K562 (cell line): ENCODE measurements around the gene PPFIA3. TPM values are rescaled to one million over a fixed set of nuclear protein-coding genes. Genes with fewer than 3 reads are reported as not detected.

Source experiments
- ARHGAP35 ChIP-seq: fragments of 450-650 bp; IDR thresholded peaks from 2 replicates; pipeline ENCODE4 v1.6.1; 2018; ENCODE audit not compliant: partially characterized antibody
- CCAR2 ChIP-seq: fragments of 200-400 bp; formaldehyde crosslinking; IDR thresholded peaks from 2 replicates; pipeline ENCODE4 v1.6.1; 2017; ENCODE audit warnings: mild to moderate bottlenecking, low read depth, low read length
- CEBPG ChIP-seq, 3 experiments: fragments of 200-800 bp in 1 of 3; sonication (Bioruptor generic) in 1 of 3; sonication (generic) in 1 of 3; formaldehyde crosslinking in 1 of 3; IDR thresholded peaks in 2 of 3; conservative IDR thresholded peaks in 1 of 3; 2 replicates each; pipeline versions ENCODE4 v1.6.1 to v1.8.0; 2016 to 2022; ENCODE audit warnings: missing compliant biosample characterization in 2 of 3, missing genetic modification characterization in 2 of 3, mild to moderate bottlenecking in 1 of 3, missing genetic modification reagents in 1 of 3
- COPS2 ChIP-seq: fragments of 450-650 bp; conservative IDR thresholded peaks from 2 replicates; pipeline ENCODE4 v1.6.1; 2016; ENCODE audit warnings: mild to moderate bottlenecking, moderate library complexity
- CTBP1 ChIP-seq: fragments of 450-650 bp; IDR thresholded peaks from 2 replicates; pipeline ENCODE4 v1.6.1; 2016; ENCODE audit warnings: borderline replicate concordance
- DIDO1 ChIP-seq: fragments of 450-650 bp; IDR thresholded peaks from 2 replicates; pipeline ENCODE4 v1.6.1; 2016; ENCODE audit warnings: low read depth, missing biosample characterization, missing genetic modification characterization
- ESRRA ChIP-seq: fragments of 450-650 bp; IDR thresholded peaks from 2 replicates; pipeline ENCODE4 v1.6.1; 2014; ENCODE audit warnings: low read depth, mild to moderate bottlenecking, moderate library complexity, borderline replicate concordance
- FIP1L1 ChIP-seq: fragments of 200-400 bp; formaldehyde crosslinking; IDR thresholded peaks from 2 replicates; pipeline ENCODE4 v1.6.1; 2018; ENCODE audit warnings: mild to moderate bottlenecking, low read depth, low read length; ENCODE audit not compliant: poor library complexity, severe bottlenecking
- HDAC6 ChIP-seq: IDR thresholded peaks from 2 replicates; pipeline ENCODE4 v1.6.1; 2012; ENCODE audit warnings: low read depth, mild to moderate bottlenecking, control low read depth, inconsistent platforms, low read length, moderate library complexity
- HNRNPH1 ChIP-seq: fragments of 200-400 bp; formaldehyde crosslinking; optimal IDR thresholded peaks from 2 replicates; pipeline ENCODE3; 2017; ENCODE audit warnings: low read depth, mild to moderate bottlenecking, low read length, moderate library complexity
- JUNB ChIP-seq: fragments of 450-650 bp; formaldehyde crosslinking; conservative IDR thresholded peaks from 2 replicates; pipeline ENCODE4 v1.4.0; 2020; ENCODE audit warnings: mild to moderate bottlenecking
- NFIC ChIP-seq: fragments of 450-650 bp; IDR thresholded peaks from 2 replicates; pipeline ENCODE4 v1.6.1; 2017; ENCODE audit warnings: mild to moderate bottlenecking, inconsistent platforms
- PCBP2 ChIP-seq: fragments of 200-400 bp; formaldehyde crosslinking; IDR thresholded peaks from 2 replicates; pipeline ENCODE4 v1.6.1; 2018; ENCODE audit warnings: low read length, low read depth, mild to moderate bottlenecking, moderate library complexity; ENCODE audit not compliant: poor library complexity, severe bottlenecking
- PHB ChIP-seq: fragments of 250-450 bp; sonication (Bioruptor Pico); IDR thresholded peaks from 2 replicates; pipeline ENCODE4 v1.5.0; 2021
- RBM25 ChIP-seq: fragments of 200-400 bp; formaldehyde crosslinking; IDR thresholded peaks from 2 replicates; pipeline ENCODE4 v1.6.1; 2018; ENCODE audit warnings: low read length, low read depth, moderate library complexity; ENCODE audit not compliant: severe bottlenecking
- SAP30 ChIP-seq: fragments of 200-600 bp; sonication (generic); IDR thresholded peaks from 2 replicates; pipeline ENCODE4 v1.6.1; 2012; ENCODE audit warnings: borderline replicate concordance, low read depth, mild to moderate bottlenecking, moderate library complexity, low read length, control low read depth, inconsistent platforms; ENCODE audit not compliant: insufficient read depth, poor library complexity, severe bottlenecking
- STAG1 ChIP-seq: sonication (generic); formaldehyde crosslinking; IDR thresholded peaks from 2 replicates; pipeline ENCODE4 v1.5.0; 2020; ENCODE audit warnings: missing genetic modification reagents, borderline replicate concordance
- XRCC4 ChIP-seq: IDR thresholded peaks from one replicate; pipeline ENCODE4 v1.6.1; 2011; ENCODE audit not compliant: insufficient read depth, insufficient read length; ENCODE audit errors: extremely low read depth
- YY1 ChIP-seq, 3 experiments: IDR thresholded peaks; 2 replicates each; pipeline ENCODE4 v1.6.1; 2011; ENCODE audit warnings: low read length in 2 of 3, mild to moderate bottlenecking in 2 of 3, moderate library complexity in 2 of 3, borderline replicate concordance in 1 of 3, control low read depth in 1 of 3, low read depth in 1 of 3; ENCODE audit not compliant: insufficient read depth in 3 of 3, insufficient replicate concordance in 2 of 3, control insufficient read depth in 1 of 3, insufficient read length in 1 of 3; ENCODE audit errors: extremely low read depth in 1 of 3
- ZBTB8A ChIP-seq: fragments of 450-650 bp; IDR thresholded peaks from 2 replicates; pipeline ENCODE4 v1.6.1; 2018; ENCODE audit warnings: mild to moderate bottlenecking, moderate library complexity; ENCODE audit not compliant: partially characterized antibody
- ZNF165 ChIP-seq: fragments of 250-450 bp; sonication (Bioruptor Pico); IDR thresholded peaks from 2 replicates; pipeline ENCODE4 v1.4.0; 2020; ENCODE audit warnings: borderline replicate concordance
- ZNF3 ChIP-seq: fragments of 250-450 bp; sonication (Bioruptor Pico); IDR thresholded peaks from 2 replicates; pipeline ENCODE4 v1.5.0; 2021; ENCODE audit warnings: mild to moderate bottlenecking, moderate library complexity
- ZNF436 ChIP-seq: fragments of 250-450, 450-650 bp; sonication (Bioruptor Pico); formaldehyde crosslinking; IDR thresholded peaks from 2 replicates; pipeline ENCODE4 v1.7.0; 2020; ENCODE audit warnings: mild to moderate bottlenecking
- ZNF561 ChIP-seq: fragments of 450-650 bp; formaldehyde crosslinking; conservative IDR thresholded peaks from 2 replicates; pipeline ENCODE4 v1.4.0; 2020; ENCODE audit warnings: mild to moderate bottlenecking, moderate library complexity
- ZNF695 ChIP-seq: fragments of 450-650 bp; formaldehyde crosslinking; IDR thresholded peaks from 2 replicates; pipeline ENCODE4 v1.4.0; 2020; ENCODE audit warnings: mild to moderate bottlenecking, moderate library complexity
- polyA plus RNA-seq, 8 experiments: library from polyadenylated mRNA; depleted of rRNA in 4 of 8; stranded (reverse) in 5 of 8; unstranded in 3 of 8; fragments of >200 nt; fragmentation: Nextera tagmentation in 2 of 8; fragmentation: Illumina TruSeq in 1 of 8; extraction: Ambion mirVana in 2 of 8; extraction: Trizol in 1 of 8; gene quantifications; 2 replicates each; pipeline versions ENCODE4 v1.2.1 to v1.2.3, GENCODE V29; 2011 to 2014; ENCODE audit warnings: inconsistent platforms in 1 of 8, missing spikeins in 1 of 8
- total RNA-seq, 7 experiments: library from RNA; depleted of rRNA in 6 of 7; stranded (reverse); fragments of >200 nt in 6 of 7; fragmentation: Illumina TruSeq in 2 of 7; extraction: Trizol in 2 of 7; gene quantifications; 2 replicates each; pipeline versions ENCODE4 v1.2.1 to v1.2.3, GENCODE V29; 2011 to 2021; ENCODE audit warnings: low replicate concordance in 1 of 7
- TF ChIP-seq, protein P1 (sequence below): fragments of 250-450 bp; sonication (Bioruptor Pico); IDR thresholded peaks from 2 replicates; pipeline ENCODE4 v1.5.1; 2021; ENCODE audit warnings: mild to moderate bottlenecking
- TF ChIP-seq, protein P2 (sequence below): fragments of 450-650 bp; IDR thresholded peaks from 2 replicates; pipeline ENCODE4 v1.6.1; 2016

The PPFIA3 gene
- total and polyA plus RNA-seq, 9 of the 15 experiments (the other 6 are each of a cell fraction or from before 2014, with no cell fraction given): 0.10 to 53.0 (median 17.6) TPM

DNA sequence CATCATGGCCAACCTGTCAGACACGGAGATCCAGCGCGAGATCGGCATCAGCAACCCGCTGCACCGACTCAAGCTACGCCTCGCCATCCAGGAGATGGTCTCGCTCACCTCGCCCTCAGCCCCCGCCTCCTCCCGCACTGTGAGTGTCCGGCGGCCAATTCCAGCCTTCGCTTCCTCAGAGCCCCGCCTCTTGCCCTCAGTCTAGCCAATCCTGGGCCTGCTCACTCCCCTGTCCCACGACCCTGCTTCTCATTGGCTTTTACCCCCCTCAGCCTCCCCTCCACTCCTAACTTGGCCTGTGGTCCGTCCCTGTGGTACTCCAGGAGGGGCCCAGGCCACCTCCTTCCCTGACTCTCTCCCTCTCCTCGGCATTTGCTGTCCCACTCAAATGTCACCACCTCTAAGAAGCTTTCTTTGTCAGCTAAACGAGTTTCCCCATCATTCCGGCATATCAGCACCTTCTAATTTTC, 23.6 kb downstream of the PPFIA3 start (continued):
- TF ChIP-seq ZBTB8A: no peak
- TF ChIP-seq, protein P1, sequence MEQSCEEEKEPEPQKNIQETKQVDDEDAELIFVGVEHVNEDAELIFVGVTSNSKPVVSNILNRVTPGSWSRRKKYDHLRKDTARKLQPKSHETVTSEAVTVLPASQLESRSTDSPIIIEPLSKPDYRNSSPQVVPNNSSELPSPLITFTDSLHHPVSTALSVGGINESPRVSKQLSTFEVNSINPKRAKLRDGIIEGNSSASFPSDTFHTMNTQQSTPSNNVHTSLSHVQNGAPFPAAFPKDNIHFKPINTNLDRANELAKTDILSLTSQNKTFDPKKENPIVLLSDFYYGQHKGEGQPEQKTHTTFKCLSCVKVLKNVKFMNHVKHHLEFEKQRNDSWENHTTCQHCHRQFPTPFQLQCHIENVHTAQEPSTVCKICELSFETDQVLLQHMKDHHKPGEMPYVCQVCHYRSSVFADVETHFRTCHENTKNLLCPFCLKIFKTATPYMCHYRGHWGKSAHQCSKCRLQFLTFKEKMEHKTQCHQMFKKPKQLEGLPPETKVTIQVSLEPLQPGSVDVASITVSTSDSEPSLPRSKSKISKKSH (CRISPR knock-in tag): no peak
- TF ChIP-seq ESRRA: peak; percentile 36; the same call in 1 of the 2 replicates
- TF ChIP-seq STAG1 (CRISPR knock-in tag): no peak
- TF ChIP-seq SAP30: no peak
- no peak for TF ChIP-seq XRCC4
- TF ChIP-seq ZNF436: no peak
- TF ChIP-seq PCBP2: no peak
- TF ChIP-seq COPS2: no peak
- TF ChIP-seq YY1 (IDR thresholded peaks at IDR 0.05; ENCODE audit: borderline replicate concordance in 1 of 3, control insufficient read depth in 1 of 3, extremely low read depth in 1 of 3, insufficient read depth in 3 of 3, insufficient read length in 1 of 3, insufficient replicate concordance in 2 of 3, low read depth in 1 of 3, low read length in 2 of 3): no peak
- no peak for TF ChIP-seq PHB
- TF ChIP-seq ARHGAP35: no peak
- no peak for TF ChIP-seq ZNF561 (CRISPR knock-in tag)
- TF ChIP-seq ZNF695: no peak
- TF ChIP-seq ZNF3 (CRISPR knock-in tag): no peak
- TF ChIP-seq CCAR2: no peak
- no peak for TF ChIP-seq HDAC6
- no peak for TF ChIP-seq HNRNPH1
- TF ChIP-seq RBM25: no peak
- TF ChIP-seq FIP1L1: no peak
- TF ChIP-seq DIDO1 (tag): no peak
- no peak for TF ChIP-seq ZNF165
- no peak for TF ChIP-seq NFIC
- TF ChIP-seq CEBPG (CRISPR knock-in tag; IDR thresholded peaks at IDR 0.05): no peak
- no peak for TF ChIP-seq CEBPG (tag; conservative IDR thresholded peaks at IDR 0.05 in 1 of 2, IDR thresholded peaks at IDR 0.05 in 1 of 2)
- TF ChIP-seq, protein P2, sequence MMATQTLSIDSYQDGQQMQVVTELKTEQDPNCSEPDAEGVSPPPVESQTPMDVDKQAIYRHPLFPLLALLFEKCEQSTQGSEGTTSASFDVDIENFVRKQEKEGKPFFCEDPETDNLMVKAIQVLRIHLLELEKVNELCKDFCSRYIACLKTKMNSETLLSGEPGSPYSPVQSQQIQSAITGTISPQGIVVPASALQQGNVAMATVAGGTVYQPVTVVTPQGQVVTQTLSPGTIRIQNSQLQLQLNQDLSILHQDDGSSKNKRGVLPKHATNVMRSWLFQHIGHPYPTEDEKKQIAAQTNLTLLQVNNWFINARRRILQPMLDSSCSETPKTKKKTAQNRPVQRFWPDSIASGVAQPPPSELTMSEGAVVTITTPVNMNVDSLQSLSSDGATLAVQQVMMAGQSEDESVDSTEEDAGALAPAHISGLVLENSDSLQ: peak; percentile 62
- no peak for TF ChIP-seq JUNB (CRISPR knock-in tag)
- TF ChIP-seq CTBP1: peak; percentile 61; the same call in 1 of the 2 replicates
